Activated naive CD4-positive, alpha-beta T cell (primary cell): Measurements from ENCODE around the gene GAL3ST2.
A peak's percentile ranks its signal among the peaks of the same experiment; 100 is the strongest.
"Not testable (repeated sequence)": the region's sequence is repeated elsewhere in the genome, so short reads cannot be mapped to it uniquely, and the experiment has no call there.

Experiments used
- DNase-seq, 4 experiments: peaks; one replicate each; lab custom pipeline; 2025; lab: John Stamatoyannopoulos, UW

The GAL3ST2 gene

GRCh38 chr2:241820625-241821384, 44.2 kb downstream of the GAL3ST2 start:
- no peak for DNase-seq

DNA sequence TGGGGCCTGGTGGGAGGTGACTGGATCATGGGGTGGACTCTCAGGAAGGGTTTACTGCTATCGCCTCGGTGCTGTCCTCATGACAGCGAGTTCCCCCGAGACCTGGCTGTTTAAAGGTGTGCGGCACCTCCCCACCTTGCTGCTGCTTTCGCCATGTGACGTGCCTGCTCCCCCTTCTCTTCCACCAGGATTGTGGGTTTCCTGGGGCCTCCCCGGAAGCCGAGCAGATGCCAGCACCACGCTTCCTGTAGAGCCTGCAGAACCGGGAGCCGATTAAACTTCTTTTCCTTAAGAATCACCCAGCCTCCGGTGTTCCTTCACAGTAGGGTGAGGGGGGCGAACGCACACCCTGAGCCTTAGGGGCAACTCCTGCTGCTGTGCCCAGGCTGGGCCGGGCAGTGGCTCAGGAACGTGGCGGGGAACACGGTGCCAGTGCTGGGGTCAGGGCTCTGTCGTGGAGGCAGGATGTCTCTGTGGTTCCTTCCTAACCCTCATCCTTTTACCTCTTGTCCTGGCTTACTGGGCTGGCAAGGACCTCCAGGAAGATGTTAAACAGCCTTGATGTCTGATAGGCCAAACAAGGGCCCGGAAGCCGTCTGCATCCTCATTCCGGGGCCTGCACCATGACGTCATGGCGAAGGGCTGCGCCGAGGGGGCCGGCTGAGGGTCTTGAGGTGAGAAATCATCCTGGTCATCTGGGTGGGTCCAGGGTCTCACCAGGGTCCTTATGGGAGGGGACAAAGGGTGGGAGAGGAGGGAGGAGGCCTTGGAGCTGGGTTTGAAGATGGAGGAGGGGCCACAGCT, 45.0 kb downstream of the GAL3ST2 start:
- no peak for DNase-seq

DNA sequence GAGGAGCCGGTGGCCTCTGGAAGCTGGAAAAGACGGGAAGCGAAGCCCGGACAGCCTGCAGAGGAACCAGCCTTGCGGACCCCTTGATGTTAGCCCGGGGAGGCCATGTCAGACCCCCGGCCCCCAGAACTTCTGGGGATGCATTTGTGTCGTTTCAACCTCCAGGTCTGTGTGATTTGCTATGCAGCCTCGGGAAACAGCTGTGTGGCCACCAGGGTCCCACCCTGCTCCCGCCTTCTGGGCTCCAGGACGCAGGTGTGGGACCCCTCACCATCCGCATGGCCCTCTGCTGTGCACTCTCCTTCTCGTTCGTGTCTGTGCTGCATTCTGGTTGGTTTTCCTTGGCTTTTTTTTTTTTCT, 45.6 kb downstream of the GAL3ST2 start:
- no peak for DNase-seq

DNA sequence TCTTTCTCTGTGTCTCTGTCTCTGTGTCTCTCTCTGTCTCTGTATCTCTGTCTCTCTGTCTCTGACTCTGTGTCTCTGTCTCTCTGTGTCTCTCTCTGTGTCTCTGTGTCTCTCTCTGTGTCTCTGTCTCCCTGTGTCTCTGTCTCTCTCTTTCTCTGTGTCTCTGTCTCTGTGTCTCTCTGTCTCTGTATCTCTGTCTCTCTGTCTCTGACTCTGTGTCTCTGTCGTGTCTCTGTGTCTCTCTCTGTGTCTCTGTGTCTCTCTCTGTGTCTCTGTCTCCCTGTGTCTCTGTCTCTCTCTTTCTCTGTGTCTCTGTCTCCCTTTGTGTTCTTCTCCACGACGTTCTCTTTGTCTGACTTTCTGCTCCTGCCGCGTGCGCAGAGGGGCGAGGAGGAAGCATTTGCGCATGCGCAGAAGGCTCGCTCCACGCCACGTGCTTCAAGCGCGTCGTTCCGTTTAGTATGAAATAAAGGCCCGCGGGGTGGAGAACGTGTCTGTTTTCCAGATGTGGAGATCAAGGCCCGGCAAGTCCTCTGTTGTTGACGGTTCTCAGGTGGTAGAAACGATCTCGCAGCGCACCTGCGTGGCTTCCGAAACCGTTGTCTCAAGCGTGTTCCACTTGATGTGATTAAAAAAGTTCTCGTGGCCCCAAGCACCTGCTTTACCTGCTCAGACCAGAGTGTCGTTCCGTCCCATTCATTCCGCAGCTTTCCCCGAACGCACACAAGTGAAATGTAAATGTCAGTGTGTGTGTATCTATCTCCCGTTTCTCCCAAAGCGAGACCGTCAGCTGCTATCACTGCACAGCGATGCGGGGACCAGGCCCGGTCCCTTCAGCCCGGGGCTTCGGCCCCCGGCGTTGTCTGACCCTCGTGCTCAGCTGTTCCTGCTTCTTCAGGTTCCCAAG, 47.2 kb downstream of the GAL3ST2 start:
- DNase-seq = not testable (repeated sequence)

- no peak for DNase-seq
Observed at GRCh38 chr2:241827394-241827793, 50.8 kb downstream of the GAL3ST2 start.

DNA sequence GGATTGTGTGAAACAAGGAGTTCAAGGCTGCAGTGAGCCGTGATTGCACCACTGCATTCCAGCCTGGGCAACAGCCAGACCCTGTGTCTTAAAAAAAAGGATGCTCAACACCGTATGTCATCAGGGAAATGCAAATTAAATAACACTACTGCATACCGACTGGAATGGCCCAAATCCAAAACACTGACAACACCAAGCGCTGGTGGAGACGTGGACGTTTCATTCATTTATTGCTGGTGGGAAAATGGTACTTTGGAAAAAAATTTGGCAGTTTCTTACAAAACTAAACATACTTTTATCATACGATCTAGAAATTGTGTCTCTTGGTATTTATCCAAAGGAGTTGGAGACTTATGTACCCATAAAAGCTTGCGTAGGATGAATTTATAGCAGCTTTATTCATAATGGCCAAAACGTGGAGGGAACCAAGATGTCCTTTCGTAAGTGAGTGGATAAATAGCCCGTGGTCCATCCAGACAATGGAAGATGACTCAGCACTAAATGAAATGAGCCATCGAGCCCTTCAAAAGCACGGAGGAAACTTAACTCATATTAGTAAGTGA, 56.6 kb downstream of the GAL3ST2 start:
- no peak for DNase-seq

- not testable (repeated sequence) for DNase-seq
Observed at GRCh38 chr2:241833756-241834526, 57.3 kb downstream of the GAL3ST2 start.

DNA sequence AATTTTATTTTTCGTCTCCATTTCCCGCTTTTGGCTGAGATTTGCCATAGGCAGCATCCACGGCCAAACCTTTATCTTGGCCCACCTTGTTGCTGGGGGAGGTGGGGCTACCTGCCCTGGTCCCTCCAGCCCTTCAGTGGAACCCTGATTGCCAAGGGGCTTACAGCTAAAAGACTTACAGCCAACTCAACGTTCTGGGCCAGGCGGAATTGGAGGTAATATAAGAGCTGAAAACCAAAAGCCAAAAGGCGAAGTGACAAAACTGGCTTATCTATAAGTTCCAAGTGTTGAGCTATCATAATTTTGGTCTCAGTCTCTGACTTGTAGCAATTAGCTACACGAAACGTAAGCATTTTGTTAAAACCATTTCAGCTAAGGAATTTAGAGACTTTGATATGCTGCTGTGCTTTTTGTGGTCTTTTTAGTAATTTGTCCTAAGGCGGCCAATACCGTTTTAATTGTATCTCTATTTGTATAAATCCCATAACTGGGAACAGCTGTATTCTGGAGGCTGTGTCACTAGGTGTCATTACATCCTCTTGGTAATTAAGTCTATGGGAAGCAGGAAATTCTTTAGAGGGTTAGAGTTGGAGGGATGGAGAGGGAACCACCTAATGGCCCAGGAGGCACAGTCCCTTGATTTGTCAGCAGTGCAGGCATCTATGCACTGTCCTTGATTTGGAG, 58.0 kb downstream of the GAL3ST2 start:
- no peak for DNase-seq

- no peak for DNase-seq
Observed at GRCh38 chr2:241835611-241836010, 59.0 kb downstream of the GAL3ST2 start.

- DNase-seq = no peak
Observed at GRCh38 chr2:241836292-241836691, 59.7 kb downstream of the GAL3ST2 start.

- no peak for DNase-seq
Observed at GRCh38 chr2:241837197-241837965, 60.8 kb downstream of the GAL3ST2 start.

DNA sequence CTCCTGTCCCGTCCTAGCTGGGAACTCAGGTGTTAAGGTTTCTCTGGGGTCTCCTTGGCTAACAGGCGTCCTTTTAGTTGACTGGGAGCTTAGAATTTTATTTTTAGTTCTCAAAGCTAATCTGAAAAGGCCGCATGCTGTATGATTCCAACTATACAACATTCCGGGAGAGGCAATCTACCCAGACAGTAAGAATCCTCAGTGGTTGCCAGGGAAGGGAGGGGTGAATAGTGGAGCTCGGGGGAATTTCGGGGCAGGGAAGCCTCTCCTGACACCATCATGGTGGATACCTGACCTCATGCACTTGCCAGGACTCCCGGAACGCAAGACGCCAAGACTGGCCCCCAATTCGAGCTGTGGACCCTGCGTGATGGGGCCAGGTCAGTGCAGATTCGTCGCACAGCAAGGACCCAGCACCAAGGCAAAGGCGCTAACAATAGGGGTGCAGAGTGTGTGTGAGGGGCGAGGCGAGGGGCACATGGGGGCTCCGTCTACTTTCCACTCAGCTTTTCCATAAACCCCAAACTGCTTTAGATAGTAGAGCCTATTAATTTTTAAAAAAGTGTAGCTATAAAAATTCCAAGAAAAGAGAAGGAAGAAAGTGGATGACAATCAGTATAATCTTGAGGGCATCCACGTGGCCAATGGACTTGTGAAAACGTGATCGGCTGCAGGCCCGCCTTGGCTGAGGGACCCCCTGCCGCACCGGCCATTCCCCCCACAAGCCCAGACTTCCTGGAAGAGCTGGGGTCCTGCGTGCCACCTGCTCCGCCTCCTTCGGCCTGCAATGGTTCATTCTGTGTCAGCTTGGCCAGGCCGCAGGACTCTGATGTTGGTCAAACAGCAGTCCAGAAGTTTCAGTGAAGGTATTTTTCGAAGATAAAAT, 64.8 kb downstream of the GAL3ST2 start:
- no peak for DNase-seq

DNA sequence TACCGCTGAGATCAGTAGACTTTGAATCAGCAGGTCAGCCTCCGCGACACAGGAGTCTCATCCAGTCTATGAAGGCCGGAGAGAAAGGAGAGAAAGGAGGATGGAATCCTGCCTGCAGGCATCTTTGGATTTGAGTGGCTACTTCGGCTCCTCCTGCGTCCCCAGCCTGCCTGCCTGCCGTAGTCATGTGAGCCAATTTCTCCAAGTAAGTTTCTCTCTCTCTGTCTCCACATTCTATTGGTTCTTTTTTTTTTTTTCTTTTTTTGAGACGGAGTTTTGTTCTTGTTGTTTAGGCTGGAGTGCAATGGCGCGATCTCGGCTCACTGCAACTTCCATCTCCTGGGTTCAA, 65.4 kb downstream of the GAL3ST2 start:
- DNase-seq = no peak

- DNase-seq = no peak
Observed at GRCh38 chr2:241842620-241843211, 66.1 kb downstream of the GAL3ST2 start.

GRCh38 chr2:241843321-241844065, 66.9 kb downstream of the GAL3ST2 start:
- no peak for DNase-seq

- peak in 3 of 4 experiments; percentile 34 to 49 (median 48) for DNase-seq
Observed at GRCh38 chr2:241844066-241844728, 67.6 kb downstream of the GAL3ST2 start.
